GM12865 (cell line): Measurements from ENCODE around the gene RNF207.

Source experiments
- DNase-seq: peaks from one replicate; pipeline ENCODE4 v3.0.0; 2010; ENCODE audit warnings: low read depth
- H3K4me3 ChIP-seq: 2 replicates; pipeline ENCODE4 v1.5.1; 2011; ENCODE audit warnings: mild to moderate bottlenecking, low read depth, low read length, control low read depth
- CTCF ChIP-seq: IDR thresholded peaks from 2 replicates; pipeline ENCODE4 v1.5.1; 2011; ENCODE audit warnings: low read length, control low read depth, low read depth, inconsistent platforms; ENCODE audit not compliant: insufficient read depth; ENCODE audit errors: missing control alignments

Gene RNF207

DNA sequence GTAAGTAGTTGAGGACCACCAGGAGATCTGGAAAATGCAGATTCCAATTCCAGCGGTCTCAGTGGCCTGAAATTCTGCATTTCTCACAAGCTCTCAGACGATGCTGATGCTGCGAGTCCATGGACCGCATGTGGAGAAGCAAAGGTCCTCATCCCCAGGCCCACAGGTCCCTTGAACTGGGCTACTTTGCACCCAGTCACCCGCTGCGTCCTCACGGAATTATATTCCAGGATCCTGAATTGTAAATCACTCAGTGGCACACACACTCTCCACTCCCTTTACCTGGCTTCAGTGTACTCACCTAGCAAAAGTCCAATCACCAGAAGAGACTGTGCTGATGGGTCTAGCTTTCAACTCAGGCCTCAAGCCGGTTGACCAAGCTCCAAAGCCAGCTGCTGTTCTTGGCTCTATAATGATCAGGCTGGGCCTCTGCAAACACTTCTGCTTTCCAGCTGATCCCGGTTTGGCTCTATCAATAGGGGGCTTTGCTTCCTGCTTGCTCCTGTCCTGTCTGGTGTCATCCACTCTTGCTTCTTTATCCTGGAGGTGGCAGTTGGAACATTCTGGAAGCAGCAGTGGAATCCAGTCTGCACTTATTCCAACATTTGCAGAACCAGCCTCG lies 5.6 kb upstream of the RNF207 start:
- peak overlapping the region; percentile 81 for H3K4me3 ChIP-seq

GRCh38 chr1:6202256-6202655 lies 3.7 kb upstream of the RNF207 start:
- no peak for DNase-seq
- no peak for TF ChIP-seq CTCF

More for the DNA sequence above, 5.6 kb upstream of the RNF207 start:
- no peak for DNase-seq
- TF ChIP-seq CTCF = no peak

DNA sequence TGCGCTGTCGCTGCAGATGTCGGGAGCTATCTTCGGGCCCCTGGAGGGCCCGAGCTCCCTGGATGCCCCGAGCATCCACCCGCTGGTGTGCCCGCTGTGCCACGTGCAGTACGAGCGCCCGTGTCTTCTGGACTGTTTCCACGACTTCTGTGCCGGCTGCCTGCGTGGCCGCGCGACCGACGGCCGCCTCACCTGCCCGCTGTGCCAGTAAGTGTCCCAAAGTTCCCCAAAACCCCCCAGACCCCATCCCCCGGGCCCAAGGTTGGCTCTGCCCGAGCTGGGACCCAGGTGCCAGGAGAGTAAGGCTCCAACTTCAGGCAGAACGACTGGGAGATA lies 569 bp downstream of the RNF207 start:
- TF ChIP-seq CTCF = no peak
- H3K4me3 ChIP-seq = peak overlapping the region; percentile 62
- DNase-seq = no peak

More at GRCh38 chr1:6202256-6202655, 3.7 kb upstream of the RNF207 start:
- no peak overlapping the region for H3K4me3 ChIP-seq

- DNase-seq = no peak
- TF ChIP-seq CTCF = no peak
- H3K4me3 ChIP-seq = peak overlapping the region; percentile 62
Measured at GRCh38 chr1:6207075-6207885, 1.4 kb downstream of the RNF207 start.

DNA sequence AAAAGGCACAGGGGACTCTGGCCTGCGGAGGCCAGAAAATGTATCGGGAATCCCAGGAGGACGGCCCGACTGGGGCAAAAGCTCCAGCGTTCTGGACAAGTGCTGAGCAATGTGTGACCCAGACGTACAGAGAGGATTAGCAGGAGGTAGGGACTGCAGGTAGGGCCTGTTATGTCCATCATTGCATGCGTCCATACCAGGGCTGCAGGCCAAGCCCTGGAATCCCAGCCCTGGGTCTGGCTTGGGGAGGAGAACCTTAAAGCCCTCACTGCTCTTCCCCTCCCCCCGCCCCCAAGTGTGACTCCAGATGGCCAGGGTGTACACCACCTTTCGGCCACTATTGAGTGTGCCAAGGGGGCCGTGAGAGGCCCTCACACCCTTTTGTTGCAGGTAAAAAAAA lies 2.0 kb downstream of the RNF207 start:
- no peak for DNase-seq
- TF ChIP-seq CTCF = no peak
- H3K4me3 ChIP-seq = no peak overlapping the region

GRCh38 chr1:6208723-6209660 lies 3.1 kb downstream of the RNF207 start:
- peak; percentile 41 for TF ChIP-seq CTCF
- H3K4me3 ChIP-seq = no peak overlapping the region
- peak; percentile 48 for DNase-seq
